ENCODE results near the gene MTOR. TPM values are rescaled to one million over a fixed set of nuclear protein-coding genes. Genes with fewer than 3 reads are reported as not detected.

MTOR gene
- polyA plus RNA-seq, 1 of the 3 experiments (the other 2 are of a cell fraction), result 20.9 TPM

GRCh38 chr1:11142618-11143391, 119.5 kb downstream of the MTOR start:
- 96% methylated on average over 4 of the region's 4 CpGs for WGBS (ENCODE audit: low lambda C conversion rate)

More at GRCh38 chr1:11142618-11143391, 119.5 kb downstream of the MTOR start:
- Histone ChIP-seq H3K36me3 (replicated peaks in 1 of 2; ENCODE audit: control insufficient read depth in 1 of 2, insufficient read depth in 2 of 2, low read length in 1 of 2) (peaks cover 22 to 52% of the 10 kb centered on the region in 2 experiments), H3F3A (replicated peaks; ENCODE audit: insufficient read depth) (peaks cover 9% of the 10 kb centered on the region), H3K9ac (no peak overlapping the region), H3K4me3 (ENCODE audit: low read depth in 2 of 2, low read length in 1 of 2) (no peak overlapping the region), H3K4me1 (ENCODE audit: control insufficient read depth in 1 of 2, insufficient read depth in 2 of 2, low read depth in 1 of 2, low read length in 1 of 2) (peaks cover 11 to 29% of the 10 kb centered on the region in 2 experiments; a peak in 2 of 4 replicates), H3K27ac (ENCODE audit: low read depth in 2 of 2, low read length in 1 of 2) (no peak overlapping the region), H3K27me3 (ENCODE audit: insufficient read depth) (no peaks in the 10 kb centered on the region), H3K4me2 (no peak overlapping the region), H3K9me3 (no peaks in the 10 kb centered on the region), H3K79me2 (ENCODE audit: insufficient read depth) (no peaks in the 10 kb centered on the region), H3K9me2 (no peaks in the 10 kb centered on the region), H4K20me1 (ENCODE audit: insufficient read depth) (no peaks in the 10 kb centered on the region), H2AFZ (ENCODE audit: low read depth) (no peak overlapping the region)
- no peak for DNase-seq
- TF ChIP-seq SIN3A (IDR thresholded peaks at IDR 0.05; ENCODE audit: borderline replicate concordance, low read depth, low read length), result no peak
- TF ChIP-seq MEF2A (IDR thresholded peaks at IDR 0.05; ENCODE audit: borderline replicate concordance, low read depth), result no peak
- TF ChIP-seq RXRA (IDR thresholded peaks at IDR 0.05; ENCODE audit: borderline replicate concordance, low read depth), result no peak
- TF ChIP-seq GATA2 (CRISPR knock-in tag; IDR thresholded peaks at IDR 0.05), result no peak
- no peak for TF ChIP-seq MXI1 (IDR thresholded peaks at IDR 0.05; ENCODE audit: low read depth, low read length)
- no peak for TF ChIP-seq RFX5 (IDR thresholded peaks at IDR 0.05; ENCODE audit: low read length)
- TF ChIP-seq, protein P1, sequence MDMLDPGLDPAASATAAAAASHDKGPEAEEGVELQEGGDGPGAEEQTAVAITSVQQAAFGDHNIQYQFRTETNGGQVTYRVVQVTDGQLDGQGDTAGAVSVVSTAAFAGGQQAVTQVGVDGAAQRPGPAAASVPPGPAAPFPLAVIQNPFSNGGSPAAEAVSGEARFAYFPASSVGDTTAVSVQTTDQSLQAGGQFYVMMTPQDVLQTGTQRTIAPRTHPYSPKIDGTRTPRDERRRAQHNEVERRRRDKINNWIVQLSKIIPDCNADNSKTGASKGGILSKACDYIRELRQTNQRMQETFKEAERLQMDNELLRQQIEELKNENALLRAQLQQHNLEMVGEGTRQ (IDR thresholded peaks at IDR 0.05; ENCODE audit: borderline replicate concordance, low read depth, low read length), result no peak
- TF ChIP-seq GABPA (IDR thresholded peaks at IDR 0.05; ENCODE audit: low read depth), result no peak
- TF ChIP-seq CHD2 (IDR thresholded peaks at IDR 0.05; ENCODE audit: low read length, partially characterized antibody), result no peak
- no peak for TF ChIP-seq FOSL2 (IDR thresholded peaks at IDR 0.05; ENCODE audit: borderline replicate concordance, low read depth)
- TF ChIP-seq, protein P2, sequence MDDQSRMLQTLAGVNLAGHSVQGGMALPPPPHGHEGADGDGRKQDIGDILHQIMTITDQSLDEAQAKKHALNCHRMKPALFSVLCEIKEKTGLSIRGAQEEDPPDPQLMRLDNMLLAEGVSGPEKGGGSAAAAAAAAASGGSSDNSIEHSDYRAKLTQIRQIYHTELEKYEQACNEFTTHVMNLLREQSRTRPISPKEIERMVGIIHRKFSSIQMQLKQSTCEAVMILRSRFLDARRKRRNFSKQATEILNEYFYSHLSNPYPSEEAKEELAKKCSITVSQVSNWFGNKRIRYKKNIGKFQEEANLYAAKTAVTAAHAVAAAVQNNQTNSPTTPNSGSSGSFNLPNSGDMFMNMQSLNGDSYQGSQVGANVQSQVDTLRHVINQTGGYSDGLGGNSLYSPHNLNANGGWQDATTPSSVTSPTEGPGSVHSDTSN (IDR thresholded peaks at IDR 0.05), result no peak
- TF ChIP-seq RAD21 (IDR thresholded peaks at IDR 0.05; ENCODE audit: low read length), result no peak
- no peak for TF ChIP-seq NRF1 (IDR thresholded peaks at IDR 0.05; ENCODE audit: low read depth, low read length)
- no peak for TF ChIP-seq REST (IDR thresholded peaks at IDR 0.05; ENCODE audit: low read depth, low read length)
- TF ChIP-seq, protein P3, sequence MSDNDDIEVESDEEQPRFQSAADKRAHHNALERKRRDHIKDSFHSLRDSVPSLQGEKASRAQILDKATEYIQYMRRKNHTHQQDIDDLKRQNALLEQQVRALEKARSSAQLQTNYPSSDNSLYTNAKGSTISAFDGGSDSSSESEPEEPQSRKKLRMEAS (IDR thresholded peaks at IDR 0.05; ENCODE audit: low read depth), result no peak
- no peak for TF ChIP-seq USF1 (IDR thresholded peaks at IDR 0.05; ENCODE audit: borderline replicate concordance, low read depth)
- ChIA-PET CTCF (interaction anchor here (2.1 kb wide), 1 partner anchor 10 kb away, joined by 7 read pairs; no protein-coding TSS in a partner anchor), POLR2A (no interaction called here)
